Stimulated activated CD4-positive, alpha-beta T cell treated with anti-CD3 and anti-CD28 coated beads, Interleukin-4, amount 100 ng/mL, for 24 hours (primary cell): ENCODE results near the gene STRIT1.
"Not testable (repeated sequence)": the region's sequence is repeated elsewhere in the genome, so short reads cannot be mapped to it uniquely, and the experiment has no call there.

Source experiments
- DNase-seq: peaks from one replicate; pipeline ENCODE4 v3.0.0-alpha.2; 2020

The STRIT1 gene

DNA sequence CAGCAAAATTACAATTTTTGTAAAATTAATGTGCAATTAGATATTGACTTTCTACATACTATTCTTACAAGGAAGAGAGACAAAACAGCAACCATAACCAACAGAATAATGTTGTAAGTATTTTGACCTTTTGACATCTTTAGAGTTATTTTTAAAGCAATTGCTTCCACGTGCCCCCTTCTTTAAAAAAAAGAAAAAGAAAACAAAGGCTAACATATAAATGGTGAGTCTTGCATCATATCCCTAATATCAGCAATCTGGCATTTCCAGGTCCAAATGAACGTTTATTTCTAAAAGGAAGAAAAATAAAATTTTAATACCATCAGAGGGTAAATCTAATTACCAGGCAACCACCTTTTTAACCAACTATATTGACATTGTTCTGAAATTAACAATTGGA, 19.3 kb upstream of the STRIT1 start:
- no peak for DNase-seq

DNA sequence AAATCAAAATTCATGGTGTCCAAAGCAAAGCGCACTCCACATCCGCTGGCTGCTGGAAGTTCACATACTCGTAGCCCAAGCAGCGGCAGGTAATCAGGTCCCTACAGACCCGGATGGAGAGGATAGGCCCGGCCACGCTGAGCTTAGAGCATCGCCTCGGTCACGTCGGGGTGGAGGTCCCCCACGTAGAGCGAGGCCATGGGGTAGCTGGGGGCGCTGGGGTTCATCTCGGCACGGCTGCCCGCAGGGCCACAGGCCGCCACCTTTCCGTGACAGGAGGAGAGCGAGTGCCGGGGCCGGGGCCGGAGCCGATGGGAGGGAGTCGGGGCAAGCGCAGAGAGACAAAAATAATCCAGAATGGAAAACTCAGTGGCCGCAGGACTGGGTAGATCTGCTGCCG, 16.1 kb upstream of the STRIT1 start:
- DNase-seq = no peak

DNA sequence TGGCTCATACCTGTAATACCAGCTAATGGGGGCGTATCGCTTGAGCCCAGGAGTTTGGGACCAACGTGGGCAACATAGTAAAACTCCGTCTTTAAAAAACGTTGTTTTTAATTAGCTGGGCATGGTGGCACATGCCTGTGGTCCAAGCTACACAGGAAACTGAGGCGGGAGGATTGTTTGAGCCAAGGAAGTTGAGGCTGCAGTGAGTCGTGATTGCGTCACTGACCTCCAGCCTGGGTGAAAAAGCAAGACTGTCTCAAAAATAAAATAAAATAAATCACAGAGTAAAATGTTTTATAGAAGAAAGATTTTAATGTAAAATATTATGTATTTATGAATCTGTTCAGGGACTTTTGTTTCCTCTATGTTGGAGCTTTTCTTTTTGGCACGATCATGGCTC, 15.3 kb upstream of the STRIT1 start:
- DNase-seq = no peak

DNA sequence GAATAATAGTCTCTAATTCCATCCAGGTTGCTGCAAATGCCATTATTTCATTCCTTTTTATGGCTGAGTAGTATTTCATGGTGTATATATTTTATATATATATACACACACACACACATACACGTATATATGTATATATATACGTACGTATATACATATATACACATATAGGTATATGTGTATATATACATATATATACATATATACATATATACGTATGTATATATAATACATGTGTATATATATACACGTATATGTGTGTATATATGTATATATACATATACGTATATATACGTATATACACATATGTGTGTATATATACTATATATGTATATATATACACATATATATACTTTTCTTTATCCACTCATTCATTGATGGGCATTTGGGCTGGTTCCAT, 13.7 kb upstream of the STRIT1 start:
- DNase-seq = no peak

DNA sequence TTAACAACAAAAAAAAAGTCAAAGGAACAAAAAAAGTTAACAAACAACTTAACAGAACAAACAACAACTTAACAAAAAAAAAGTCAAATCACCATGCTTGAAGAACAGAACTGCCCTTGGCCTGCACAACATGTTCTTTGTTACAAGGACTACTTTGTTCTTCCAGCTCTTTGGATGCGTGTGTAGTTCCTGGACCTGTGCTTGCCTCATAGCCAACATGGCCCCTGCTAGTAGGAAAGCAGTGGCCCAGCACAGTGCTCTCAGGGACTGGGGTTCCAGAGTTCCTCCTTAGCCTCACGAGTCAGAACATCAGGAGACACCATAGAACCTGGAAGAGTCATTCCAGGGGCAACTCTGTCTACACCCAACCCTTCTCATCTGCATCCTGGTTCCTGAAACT, 10.9 kb upstream of the STRIT1 start:
- DNase-seq = no peak

DNA sequence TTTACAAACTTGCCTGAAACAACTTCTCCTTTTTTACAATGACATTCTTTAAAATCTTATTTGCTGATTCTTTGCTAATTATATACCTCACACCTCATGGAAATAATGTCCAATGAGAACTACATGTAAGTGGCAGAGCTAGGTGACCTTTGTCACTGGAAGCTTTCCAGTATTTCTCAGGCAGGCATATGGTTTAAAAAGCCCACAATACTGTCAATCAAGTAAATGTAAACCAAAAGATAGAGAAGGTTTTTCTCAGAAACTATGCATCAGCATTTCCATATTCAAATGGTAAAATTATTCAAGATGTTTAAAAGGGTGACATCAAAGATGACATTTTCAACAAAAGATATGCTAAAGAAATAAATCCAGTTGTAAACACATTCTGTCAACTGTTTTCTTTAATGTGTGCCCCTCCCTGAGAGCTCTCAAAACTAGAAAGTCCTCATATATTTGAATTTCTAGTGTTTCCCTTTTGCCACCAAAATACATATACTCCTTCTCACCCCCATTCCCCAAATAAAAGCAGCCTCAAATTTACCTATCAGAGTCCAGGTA, 10.1 kb upstream of the STRIT1 start:
- DNase-seq = no peak

DNA sequence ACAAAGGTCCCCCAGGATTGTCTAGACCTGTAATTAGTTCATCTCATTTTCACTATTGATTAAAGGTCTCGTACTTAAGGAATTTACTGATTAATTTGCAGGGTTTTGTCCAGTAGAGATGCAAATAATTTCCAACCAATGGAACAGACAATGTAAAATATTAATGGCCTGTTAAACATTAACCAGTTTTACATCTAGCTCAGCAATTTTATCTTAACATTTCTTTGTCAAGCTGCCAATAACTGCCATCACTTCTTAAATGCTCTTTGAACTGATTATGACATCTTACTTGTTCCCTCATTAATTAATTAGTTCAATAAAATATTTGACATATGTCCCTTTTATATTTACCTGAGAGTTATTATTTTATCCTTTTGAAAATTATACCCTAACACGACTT, 9.4 kb upstream of the STRIT1 start:
- DNase-seq = no peak

DNA sequence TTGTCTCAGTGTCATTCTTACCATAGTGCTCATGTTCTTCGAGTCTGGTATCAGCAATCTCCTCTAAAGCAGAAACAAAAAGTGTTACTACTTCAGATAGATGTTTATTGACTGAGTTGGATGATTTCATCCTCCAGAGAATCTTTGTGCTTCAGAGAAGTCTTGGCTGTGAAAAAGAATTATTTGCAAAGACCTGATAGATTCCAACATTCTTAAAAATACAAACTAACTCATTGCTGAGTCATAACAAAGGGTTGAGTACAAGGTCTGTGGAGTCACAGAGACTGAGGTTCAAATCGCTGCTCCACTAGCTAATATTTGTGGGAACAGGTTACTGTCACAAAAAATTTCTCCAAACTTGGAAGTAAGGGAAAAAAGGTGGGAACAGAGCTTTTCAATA, 9.0 kb upstream of the STRIT1 start:
- DNase-seq = no peak

DNA sequence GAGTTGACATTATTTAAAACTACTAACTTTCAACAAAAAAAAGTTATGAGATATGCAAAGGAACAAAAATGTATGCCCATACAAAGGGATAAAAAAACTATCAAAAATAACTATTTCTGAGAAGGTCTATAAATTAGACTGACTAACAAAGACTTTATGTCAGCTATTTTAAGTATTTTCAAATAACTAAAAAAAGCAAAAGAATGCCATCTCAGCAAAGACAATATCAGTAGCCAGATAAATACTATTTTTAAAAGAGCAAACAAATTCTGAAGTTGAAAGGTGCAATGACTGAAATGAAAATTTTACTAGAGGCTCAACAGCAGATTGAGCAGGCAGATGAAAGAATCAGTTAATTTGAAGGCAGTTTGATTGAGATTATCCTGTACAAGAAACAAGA, 3.6 kb upstream of the STRIT1 start:
- DNase-seq = no peak

DNA sequence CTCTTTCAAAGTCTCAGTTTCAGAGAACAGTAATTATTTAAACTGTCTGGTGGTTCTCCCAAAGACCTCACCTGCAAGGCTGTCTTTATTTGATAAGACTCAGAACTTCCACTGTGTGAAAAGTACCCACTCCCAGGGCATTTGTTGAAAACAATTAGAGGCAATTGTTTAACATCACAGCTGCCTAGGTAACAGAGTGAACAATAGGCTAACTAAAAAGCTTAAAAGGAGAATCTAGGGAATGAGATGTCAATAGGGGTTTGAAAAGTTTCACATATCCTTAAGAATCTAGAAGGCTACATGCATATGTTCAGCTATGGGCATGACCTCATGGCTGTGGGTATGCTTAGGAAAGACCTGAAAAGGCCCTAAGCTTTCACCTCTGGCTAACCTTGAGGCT, 2.9 kb upstream of the STRIT1 start:
- no peak for DNase-seq

DNA sequence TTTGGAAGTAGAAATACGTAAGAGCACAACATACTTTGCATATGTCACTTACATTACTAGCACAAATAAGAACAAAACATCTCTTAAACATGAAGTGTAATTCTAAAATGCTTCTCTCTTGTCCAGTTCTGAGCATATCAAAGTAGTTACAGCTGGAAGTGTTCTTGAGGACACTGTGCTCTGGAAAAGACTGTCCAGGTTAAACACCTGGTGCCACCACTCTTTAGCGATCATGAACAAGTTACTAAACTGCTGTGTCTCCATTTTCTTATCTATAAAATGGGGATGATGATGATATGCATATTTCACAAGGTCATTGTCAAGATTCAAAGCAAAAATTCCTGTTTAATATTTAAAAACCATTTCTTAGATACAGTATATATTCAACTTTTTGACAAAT, 790 bp downstream of the STRIT1 start:
- no peak for DNase-seq

DNA sequence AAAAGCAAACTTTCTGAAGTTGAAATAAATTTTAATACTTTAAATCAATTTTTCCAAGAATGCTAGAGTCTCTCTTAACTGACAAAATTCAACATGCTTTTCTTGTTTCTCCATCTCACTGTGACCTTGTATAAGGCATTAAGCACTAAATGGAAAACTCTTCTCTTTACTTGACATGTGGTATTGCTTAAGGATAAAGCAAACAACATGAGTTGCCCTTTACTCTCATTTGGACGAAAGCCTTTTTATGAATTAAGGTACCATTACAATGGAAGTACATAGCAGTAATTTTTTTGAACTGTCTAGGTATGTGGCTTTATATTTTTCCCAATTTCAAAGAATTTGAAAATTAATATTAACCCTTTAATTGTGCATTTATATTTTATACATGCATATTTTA, 1.4 kb downstream of the STRIT1 start:
- no peak for DNase-seq

DNA sequence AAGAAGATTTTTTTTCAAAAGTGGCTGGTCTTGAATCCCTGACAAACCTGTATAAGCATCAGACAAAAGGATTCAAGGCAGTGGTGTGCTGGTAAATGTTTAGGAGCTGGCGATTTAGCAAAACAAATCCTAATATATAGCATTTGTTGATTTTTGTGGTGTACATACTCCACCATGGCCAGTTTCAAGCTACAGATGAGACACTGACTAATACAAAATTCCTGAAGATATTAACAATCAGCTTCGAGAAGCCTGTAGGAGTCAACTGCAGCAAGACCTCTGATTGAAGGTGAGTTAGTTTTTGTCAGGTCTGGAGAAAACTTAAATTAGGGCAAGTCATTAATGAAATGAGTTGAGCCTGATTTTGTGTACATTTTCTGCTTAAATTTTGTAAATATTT, 6.7 kb downstream of the STRIT1 start:
- no peak for DNase-seq

DNA sequence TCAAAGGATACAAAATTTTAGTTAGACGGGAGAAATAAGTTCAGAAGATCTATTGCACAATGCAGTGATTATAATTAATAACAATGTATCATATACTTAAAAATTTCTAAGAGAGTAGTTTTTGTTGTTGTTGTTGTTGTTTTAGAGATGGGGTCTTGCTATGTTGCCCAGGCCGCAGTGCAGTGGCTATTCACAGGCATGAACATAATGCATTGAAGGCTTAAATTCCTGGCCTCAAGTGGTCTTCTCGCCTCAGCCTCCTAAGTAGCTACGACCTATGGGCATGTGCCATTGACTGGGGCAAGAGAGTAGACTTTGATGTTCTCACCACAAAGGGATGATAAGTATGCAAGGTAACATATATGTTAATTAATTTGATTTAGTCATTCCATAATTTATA, 7.5 kb downstream of the STRIT1 start:
- DNase-seq = no peak

DNA sequence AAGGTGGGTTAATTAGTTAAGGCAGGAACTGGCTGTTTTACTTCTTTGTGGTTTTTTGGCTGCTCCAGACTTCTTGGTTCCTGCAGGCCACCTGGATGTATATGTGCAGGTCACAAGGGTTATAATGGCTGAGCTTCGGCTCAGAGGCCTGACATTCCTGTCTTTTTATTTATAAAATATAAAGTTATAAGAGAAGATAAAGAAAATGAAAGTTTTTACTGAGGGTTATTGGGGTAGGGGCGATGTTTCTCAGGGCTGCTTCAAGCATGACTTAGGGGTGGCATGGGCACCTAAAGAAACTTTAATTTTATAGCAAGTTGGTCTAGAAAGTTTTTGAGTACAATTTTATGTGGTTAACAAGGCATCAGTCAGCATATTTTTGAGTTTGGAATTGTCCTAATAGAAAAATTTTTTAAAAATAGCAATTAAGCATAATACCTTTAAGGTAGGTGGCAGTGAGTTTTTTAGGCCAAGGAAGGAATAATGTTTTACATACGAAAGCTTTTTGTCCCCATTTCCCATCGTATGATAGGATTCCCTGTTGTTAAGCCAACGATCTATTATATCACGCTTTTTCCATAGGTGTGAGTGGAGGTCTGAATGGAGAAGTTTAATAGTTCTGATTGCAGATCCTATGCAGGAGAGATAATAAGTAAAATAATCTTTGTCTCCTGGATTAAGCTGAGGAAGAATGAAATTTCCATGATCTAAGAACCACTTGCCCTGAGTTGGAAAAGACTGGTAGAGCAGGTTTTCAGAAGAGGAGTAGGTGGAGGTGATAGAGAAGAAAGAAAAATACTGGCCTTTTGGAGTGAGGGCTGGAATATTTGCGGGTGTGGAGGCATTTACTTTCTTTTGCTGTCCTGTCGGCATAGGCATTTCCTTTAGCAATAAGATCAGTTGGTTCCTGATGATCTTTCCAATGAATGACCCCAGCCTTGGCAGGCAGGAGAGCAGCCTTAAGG, 10.1 kb downstream of the STRIT1 start:
- no peak for DNase-seq

DNA sequence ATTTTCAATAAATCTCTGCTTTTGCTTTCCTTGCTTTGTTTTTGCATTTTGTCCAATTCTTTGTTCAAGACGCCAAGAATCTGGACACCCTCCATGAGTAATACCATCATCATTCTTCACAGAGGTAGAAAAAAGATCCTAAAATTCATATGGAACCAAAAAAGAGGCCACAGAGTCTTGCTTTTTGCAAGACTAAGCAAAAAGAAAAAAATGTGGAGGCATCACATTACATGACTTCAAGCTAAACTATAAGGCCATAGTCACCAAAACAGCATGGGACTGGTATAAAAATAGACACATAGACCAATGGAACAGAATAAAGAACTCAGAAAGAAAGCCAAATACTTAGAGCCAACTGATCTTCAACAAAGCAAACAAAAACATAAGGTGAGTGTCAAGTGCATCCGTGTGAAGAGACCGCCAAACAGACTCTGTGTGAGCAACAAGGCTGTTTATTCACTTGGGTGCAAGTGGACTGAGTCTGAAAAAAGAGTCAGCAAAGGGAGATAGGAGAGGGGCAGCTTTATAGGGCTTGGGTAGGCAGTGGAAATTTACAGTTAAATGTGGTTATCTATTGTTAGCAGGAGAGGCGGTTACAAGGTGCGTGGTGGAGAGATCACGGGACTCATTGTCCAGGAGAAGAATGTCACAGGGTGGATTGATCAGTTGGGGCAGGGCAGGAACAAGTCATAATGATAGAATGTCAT, 10.9 kb downstream of the STRIT1 start:
- DNase-seq = no peak

DNA sequence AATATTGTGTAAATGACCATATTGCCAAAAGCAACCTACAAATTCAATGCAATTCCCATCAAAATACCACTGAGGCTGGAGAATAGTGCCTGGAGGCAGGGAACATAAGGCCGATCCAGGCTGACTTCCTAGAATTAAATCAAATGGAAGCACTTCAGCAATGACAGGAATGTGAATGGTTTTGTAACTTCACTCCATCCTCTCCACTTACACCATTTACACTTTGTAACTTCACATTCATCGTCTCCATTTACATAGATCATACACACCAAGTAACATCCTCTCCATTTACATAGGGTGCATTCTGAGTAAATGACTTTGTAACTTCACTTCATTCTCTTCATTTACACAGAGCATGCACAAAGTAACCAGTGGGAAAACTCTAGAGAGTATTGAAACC, 11.6 kb downstream of the STRIT1 start:
- no peak for DNase-seq

DNA sequence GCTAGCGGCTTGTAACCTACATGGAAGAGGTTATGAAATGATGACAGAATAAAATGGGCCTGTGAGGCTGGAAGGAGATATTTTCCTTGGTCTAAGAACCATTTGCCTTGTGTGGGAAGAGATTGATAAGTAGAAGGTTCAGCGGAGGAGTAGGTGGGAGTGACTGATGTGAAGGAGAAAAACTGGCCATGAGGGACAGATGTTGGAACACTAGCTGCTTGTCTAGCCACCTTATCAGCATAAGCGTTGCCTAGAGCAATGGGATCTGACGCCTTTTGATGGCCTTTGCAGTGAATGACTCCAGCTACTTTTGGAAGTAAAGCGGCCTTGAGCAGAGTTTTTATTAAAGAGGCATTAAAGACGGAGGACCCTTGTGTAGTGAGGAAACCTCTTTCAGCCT, 17.4 kb downstream of the STRIT1 start:
- not testable (repeated sequence) for DNase-seq

DNA sequence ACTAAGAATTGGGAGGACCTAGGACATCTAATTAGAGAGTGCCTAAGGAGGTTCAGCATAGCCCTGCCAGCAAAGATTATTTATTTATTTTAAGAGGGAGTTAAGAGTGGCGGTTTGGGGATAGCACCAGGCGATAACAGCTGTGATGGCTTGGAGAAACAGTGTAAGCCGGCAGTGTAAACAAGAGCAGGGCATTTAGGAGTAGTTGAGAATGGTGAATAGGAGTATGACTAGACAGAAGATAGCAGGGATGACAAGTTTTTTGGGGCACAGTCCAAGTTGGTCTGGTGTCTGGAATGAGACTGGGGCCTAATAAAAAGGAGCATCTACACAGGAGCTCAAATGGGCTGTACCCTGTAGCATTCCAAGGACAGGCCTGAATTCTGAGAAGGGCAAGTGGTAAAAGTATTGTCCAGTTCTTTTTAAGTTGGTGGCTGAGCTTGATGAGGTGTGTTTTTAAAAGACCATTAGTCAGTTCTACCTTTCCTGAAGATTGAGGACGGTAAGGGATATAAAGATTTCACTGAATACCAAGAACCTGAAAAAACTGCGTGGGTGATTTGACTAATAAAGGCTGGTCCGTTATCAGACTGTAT, 18.2 kb downstream of the STRIT1 start:
- DNase-seq = not testable (repeated sequence)

DNA sequence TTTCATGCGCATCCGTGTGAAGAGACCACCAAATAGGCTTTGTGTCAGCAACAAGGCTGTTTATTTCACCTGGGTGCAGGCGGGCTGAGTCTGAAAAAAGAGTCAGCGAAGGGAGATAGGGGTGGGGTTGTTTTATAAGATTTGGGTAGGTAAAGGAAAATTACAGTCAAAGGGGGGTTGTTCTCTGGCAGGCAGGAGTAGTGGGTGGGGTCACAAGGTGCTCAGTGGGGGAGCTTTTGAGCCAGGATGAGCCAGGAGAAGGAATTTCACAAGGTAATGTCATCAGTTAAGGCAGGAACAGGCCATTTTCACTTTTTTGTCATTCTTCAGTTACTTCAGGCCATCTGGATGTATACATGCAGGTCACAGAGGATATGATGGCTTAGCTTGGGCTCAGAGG, 19.0 kb downstream of the STRIT1 start:
- not testable (repeated sequence) for DNase-seq

DNA sequence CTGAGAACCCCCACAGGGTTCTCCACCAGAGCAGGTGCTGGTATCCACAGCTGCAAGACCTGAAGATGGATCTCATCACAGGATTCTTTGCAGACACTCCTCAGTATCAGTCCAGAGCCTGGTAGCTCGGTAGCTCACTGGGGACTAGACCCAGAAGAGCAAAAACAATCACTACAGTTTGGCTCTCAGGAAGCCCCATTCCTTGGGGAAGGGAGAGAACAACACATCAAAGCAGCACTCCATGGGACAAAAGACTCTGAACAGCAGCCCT, 22.2 kb downstream of the STRIT1 start:
- no peak for DNase-seq

DNA sequence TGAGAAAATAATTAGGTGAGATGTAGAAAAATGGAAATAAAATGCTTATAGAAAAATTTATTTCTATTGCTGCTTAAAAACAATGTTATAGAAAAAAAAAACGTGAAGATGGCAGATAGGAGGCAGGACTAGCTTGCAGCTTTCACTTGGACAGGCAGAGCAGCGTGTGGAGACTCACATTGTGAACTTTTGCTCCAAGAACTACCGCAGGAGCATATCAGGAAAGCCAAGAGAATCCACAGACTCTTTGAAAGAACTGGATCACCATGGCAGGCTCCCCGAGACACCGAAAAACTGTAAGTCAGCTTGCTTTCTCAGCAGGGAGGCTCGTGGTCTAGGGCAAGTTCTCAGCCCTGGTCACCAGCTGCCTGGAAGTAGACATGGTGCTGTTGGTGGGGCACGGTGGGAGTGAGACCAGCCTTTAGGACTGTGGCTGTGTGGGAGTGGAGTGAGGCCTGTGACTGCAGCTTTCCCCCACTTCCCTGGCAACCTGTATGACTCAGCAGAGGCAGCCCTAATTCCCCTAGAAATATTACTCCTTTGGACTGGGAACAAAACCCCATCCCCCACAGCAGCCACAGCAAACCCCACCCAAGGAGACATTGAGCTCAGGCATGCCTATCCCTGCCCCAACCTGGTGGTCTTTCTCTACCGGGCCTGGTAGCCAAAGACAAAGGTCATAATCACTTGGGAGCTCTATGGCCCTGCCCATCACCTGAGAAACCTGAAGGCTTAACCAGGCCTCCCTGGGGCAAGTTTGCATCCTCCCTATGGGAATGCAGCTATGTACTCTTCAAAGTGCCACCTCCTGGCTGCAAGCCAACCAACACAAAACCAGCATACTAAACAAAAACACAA, 22.8 kb downstream of the STRIT1 start:
- no peak for DNase-seq

DNA sequence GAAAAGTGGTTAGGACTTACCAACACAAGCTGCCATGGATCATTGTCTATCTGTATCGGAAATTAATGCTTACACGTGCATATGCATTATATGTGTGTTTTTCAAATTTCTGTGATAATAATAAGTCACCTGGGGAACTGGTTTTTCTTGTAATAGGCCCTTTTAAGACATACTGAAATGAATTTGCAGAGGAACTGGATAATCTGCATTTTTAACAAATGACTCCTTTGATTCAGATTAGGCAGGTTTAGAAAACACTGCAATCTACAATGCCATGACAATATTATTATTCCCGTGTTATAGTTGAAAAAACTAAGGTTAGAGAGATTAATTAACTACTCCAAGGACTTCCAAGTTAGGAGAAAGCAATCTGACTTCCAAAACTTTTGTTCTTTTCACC, 23.4 kb downstream of the STRIT1 start:
- DNase-seq = no peak
